GM18951 (cell line): ENCODE results near the gene RSPH10B2.
"Not testable (repeated sequence)": the region's sequence is repeated elsewhere in the genome, so short reads cannot be mapped to it uniquely, and the experiment has no call there.

Experiments
- POLR2A ChIP-seq: IDR thresholded peaks from 4 replicates; pipeline ENCODE4 v1.6.1; 2011; ENCODE audit warnings: mild to moderate bottlenecking; ENCODE audit not compliant: insufficient read length, insufficient read depth; ENCODE audit errors: extremely low read depth
- in situ Hi-C: fragments of 300-500 bp; cut with MboI; formaldehyde crosslinking; loops from one replicate; pipeline ENCODE4 v1.12.0; 2022; ENCODE audit warnings: low sequenced_read_pairs, mixed read lengths, inconsistent platforms; ENCODE audit not compliant: unreplicated experiment

The RSPH10B2 gene

DNA sequence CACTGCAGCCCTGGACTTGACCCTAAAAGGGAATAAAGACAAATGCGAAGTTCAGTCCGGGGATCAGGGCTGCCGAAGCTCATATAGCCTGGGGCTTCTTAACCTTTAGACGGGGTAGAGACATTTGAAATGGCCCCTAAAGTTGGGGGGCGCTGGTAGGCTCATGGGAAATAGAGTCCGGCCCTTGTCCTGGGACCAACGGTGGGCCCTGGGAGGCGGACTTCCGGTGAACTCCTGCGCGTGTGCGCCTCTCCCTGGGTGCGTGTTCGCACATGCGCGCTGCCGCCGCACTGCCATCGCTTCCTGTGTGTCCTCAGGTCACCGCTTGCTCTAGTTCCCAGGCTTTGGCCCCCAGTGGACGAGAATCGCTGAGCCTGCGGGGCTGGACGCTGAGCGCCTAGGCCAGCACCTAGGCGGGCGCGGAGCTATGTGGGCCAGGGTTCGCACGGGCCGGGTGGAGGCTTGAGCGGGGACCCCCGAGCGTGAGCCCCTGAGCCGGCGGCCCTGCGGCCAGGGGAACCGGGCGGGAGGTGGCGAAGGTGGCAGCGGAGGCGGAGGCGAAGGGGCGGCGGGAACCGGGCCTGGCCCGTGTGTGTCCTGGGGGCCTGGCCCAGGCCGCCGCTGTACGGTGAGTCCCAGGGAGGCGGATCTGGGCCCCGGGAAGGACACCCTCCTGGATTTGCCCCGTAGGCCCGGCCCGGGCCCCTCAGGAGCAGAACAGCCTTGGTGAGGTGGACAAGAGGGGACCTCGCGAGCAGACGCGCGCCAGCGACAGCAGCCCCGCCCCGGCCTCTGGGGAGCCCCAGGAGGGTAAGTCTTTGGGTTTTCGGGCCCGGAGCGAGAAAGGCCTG is 24.2 kb upstream of the RSPH10B2 start:
- in situ Hi-C loops = loop anchor here (10.0 kb wide), 1 partner anchor 1685 kb away; the partner anchor contains the start of gene RBAK

DNA sequence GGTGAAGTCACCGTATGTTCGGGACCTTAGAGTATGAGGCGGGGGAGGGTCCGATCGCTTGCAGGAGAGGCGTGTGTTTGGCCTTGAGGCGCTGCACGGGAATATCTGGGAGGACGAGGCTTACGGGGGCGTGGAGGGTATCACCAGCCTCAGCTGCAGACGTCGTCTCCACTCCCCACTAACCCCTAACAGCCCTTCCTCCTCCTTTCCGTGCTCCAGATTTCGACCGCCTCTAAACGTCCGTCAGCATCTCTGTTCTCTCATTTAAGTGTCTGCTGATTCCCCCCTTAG is 23.6 kb upstream of the RSPH10B2 start:
- no peak for TF ChIP-seq POLR2A
- in situ Hi-C loops = loop anchor here (10.0 kb wide), 1 partner anchor 1685 kb away; the partner anchor contains the start of gene RBAK

More for the DNA sequence above, 24.2 kb upstream of the RSPH10B2 start:
- TF ChIP-seq POLR2A = peak; percentile 89

DNA sequence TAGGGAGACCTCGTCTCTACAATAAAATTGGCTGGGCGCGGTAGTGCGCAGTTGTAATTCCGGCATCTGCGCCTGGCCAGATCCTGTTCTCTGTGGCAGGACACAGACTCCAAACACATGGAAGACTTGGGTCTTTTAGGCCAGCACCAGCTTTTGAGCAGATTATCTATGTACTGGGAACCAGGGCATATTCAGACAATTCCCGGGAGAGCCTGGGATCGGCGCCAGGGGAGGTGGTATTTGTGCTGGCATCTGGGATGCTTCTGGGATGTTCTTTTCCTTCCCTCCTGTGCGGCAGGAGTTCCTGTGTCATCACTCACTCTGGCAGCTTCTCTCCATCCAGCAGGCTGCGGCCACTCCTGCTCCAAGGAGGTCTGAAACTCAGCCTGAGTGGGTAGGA is 15.5 kb upstream of the RSPH10B2 start:
- in situ Hi-C loops = loop anchor here (10.0 kb wide), 1 partner anchor 1694 kb away; the partner anchor contains the start of gene RBAK

DNA sequence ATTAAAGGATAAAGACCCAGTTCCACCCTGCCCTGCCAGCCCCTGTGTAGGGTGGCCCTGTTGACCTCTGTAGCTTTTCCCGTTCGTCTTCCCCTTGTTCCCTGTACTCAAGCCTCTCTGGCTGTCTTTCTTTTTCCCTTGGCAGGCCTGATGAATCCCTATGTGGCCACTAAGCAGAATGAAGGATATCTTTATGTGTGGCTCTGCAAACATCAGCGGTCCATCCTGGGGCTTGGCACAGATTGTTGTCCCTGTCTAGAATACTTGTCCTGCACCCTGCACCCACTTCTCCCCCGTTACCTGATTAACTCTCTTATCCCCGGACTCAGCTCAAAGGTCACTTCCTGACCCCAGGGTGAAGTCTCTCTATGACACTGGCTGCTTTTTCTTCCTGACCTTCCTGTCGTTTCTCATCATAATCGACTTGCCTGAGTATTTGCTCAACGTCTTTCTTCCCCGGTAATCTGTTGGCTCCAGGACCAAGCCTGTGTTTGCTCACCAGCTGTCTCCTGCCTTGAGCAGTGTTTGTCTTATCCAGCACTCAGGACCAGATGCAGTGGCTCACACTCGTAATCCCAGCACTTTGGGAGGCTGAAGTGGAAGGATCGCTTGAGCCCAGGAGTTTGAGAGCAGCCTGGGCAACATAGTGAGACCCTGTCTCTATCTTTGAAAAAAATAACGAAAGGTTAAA is 9.3 kb upstream of the RSPH10B2 start:
- in situ Hi-C loops = loop anchor here (5.0 kb wide), 1 partner anchor 762 kb away; no protein-coding TSS in a partner anchor

DNA sequence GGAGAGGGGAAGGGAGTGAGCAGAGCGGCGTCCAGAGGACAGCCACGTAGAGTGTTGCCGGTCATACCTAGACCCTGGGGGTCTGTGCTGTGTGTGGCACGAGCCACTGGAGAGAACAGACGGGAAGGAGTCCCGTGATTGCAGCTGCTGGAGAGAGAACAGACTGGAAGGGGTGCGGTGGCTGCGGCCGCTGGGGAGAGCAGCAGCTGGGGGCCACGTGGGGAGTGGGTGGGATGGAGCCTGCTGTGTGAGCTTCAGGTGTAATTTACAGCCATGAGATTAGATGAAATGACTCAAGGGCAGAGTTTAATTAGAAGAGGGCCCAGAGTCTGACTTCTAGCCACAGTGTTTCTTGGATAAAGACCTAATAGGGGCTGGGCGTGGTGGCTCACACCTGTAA is 4.6 kb upstream of the RSPH10B2 start:
- in situ Hi-C loops = not testable (repeated sequence)

DNA sequence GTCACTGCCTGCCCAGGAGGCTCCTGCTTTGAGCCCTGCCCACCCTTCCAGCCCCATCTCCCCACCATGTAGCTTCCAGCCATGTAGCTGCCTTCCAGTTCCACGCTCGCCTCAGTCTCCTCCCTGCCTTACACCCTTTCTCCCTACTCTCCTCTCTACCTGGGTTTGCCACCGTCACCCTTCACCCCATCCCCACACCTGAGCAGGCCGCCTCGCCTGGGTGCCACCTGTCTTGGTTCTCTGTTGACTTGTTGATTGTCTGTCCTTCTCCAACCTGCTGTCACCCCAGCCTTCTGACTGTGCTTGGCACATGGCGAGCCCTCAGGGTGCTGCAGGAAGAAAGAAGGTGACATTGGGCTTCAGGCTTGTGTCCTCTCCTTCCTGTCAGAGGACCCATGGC is 3.7 kb upstream of the RSPH10B2 start:
- in situ Hi-C loops = not testable (repeated sequence)

DNA sequence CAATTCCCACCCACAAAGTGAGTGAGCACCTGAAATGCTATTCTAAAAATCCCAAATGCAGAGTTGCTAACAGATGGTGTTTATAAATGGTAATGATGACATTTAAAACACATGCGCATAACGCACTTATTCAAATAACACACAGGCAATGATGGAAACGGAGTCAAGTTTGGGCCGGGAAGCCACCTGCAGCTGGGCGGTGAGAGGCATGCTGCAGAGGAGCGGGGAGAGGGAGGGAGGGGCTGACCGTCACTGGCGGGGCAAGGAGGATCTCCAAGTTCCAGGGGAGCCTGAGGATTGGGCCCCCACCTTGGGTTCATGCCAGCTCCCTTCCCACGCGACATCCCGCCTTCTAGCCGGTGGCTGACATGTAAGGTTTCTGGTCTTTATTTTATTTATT is 7.3 kb downstream of the RSPH10B2 start:
- in situ Hi-C loops = not testable (repeated sequence)

DNA sequence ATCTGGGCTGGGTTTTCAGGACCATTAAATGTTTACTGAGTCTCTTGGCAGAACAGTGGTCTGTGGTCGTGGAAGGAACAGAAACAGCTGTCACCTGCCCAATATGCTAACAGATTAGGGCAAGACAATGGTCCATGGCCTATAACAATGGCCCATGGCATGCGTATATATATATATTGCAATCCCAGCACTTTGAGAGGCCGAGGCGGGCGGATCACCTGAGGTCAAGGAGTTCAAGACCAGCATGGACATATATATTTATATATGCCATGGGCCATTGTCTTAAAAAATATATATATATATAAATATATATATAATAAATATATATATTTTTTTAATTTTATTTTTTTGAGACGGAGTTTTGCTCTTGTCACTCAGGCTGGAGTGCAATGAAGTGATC is 27.7 kb downstream of the RSPH10B2 start:
- in situ Hi-C loops = not testable (repeated sequence)

DNA sequence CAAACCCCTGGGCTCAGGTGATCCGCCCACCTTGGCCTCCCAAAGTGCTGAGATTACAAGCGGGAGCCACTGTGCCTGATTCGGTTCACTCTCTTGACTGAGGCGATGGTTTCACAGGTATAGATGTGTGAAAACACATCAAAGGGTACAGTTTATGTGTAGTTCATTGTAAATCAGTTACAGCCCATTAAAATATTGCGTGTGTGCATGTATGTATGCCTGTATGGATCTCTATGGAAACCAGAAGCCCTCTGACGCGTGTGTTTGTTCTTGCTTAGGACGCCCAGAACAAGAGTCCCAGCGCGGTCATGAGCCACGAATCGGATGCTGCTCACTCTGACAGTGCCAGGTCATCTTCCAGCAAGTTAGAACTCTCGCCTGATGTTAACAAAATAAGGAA is 35.5 kb downstream of the RSPH10B2 start:
- in situ Hi-C loops = not testable (repeated sequence)

DNA sequence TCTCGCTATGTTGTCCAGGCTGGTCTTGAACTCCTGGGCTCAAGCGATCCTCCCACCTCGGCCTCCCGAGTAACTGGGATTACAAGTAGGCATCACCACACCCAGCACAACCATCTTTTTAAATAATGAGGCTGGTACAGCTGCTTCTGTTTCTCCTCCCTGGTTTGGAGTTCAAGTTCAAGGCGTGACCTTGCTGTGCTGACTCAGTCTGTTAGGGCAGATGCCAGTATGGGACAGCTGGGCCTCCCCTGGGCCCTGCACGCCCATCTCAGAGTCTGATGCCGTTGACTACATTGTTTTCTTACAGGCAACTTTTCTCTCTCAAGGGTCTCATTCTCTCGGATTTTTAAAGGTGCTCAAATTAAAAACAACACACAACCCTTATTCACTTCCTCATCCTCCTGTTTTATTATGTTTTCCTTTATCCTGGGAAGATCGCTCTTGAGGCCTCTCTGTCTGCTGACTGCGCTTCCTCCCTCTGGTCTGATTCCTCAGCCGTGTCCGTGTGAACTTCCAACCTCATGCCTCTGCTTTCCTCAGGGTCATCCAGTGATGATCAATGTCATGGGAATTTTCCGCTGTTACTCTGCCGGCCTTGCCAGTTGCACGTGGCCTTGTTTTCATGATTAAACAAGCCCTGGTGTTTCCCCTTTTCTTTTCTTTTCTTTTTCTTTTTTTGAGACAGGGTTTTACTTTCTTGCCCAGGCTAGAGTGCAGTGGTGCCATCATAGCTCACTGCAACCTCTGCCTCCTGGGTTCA is 38.4 kb downstream of the RSPH10B2 start:
- in situ Hi-C loops = not testable (repeated sequence)

DNA sequence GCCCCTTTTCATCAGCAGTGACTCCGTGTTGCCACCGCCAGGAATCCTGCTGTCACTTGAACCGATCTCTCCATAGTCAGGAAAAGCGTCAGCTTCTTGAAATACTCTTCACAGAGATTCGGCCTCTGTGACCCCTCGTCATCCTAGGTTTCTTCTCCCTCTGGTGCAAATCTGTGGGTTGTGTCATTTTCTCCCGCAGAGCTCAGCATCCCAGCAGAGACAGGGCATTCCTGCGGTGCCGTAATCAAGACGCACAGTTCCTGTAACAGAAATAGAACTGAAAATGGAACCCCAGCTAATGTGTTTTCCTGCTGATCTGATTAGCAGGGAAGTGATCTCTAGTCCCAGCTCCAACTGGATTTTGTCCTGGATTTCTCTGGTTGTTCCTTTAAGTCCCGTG is 40.4 kb downstream of the RSPH10B2 start:
- in situ Hi-C loops = not testable (repeated sequence)

DNA sequence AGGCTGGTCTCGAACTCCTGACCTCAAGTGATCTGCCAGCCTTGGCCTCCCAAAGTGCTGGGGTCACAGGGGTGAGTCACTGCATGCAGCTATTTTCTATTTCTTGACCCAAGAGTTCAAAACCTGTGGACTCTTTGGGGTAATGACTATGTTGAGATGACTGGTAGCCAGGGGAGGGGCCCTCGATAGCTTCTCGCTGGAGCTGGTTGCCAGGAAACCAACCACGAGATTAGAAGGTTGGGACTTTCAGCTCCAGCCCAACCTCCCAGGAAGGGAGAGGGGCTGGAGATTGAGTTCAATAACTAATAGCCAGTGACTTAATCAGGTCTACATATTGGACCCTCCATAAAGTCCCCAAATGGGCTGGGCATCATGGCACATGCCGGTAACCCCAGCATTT is 43.3 kb downstream of the RSPH10B2 start:
- in situ Hi-C loops = not testable (repeated sequence)

DNA sequence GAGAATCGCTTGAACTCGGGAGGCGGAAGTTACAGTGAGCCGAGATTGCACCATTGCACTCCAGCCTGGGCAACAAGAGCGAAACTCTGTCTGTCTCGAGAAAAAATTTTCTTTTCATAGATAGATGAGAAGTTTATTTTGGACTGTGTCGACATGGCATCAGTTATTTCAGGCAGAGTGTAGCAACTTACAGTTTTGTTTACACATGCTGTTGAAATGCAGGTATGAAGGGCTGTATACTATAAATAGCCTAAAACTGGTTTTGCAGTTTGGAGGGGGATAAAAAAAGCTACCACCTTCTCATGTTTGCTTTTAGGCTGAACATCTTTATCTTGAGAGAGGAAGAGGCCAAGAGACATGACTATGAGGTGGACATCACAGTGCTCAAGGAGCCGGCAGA is 44.1 kb downstream of the RSPH10B2 start:
- in situ Hi-C loops = not testable (repeated sequence)

DNA sequence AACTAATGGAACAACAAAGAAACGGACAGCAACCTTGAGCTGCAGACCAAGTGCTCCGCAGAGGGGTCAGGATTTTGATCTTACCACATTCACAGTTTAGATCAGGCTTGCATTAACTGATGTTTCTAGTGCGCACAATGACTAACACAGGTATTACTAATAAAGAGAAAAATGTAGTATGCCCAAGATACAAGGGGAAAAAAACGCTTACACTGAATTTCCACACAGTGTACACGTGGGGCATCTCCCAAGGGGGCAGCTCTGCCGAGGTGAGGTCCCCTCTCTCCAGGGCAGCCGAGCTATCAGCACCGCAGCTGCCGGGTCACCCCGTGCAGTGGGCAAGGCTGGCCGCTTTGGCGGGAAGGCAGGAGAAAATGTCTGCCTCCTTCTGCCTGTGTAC is 46.0 kb downstream of the RSPH10B2 start:
- in situ Hi-C loops = not testable (repeated sequence)

DNA sequence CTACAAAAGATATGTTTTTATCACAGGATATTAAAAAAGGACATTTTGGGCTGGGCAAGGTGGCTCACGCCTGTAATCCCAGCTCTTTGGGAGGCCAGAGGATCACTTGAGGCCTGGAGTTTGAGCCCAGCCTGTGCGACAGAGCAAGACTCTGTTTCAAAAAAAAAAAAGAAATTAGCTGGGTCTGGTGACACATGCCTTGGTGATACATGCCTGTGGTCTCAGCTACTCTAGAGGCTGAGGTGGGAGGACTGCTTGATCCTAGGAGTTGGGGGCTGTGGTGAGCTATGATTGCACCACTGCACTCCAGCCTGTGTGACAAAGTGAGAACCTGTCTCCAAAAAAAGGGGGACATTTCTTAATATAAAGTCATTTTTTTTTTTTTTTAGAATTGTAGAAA is 46.4 kb downstream of the RSPH10B2 start:
- in situ Hi-C loops = not testable (repeated sequence)

DNA sequence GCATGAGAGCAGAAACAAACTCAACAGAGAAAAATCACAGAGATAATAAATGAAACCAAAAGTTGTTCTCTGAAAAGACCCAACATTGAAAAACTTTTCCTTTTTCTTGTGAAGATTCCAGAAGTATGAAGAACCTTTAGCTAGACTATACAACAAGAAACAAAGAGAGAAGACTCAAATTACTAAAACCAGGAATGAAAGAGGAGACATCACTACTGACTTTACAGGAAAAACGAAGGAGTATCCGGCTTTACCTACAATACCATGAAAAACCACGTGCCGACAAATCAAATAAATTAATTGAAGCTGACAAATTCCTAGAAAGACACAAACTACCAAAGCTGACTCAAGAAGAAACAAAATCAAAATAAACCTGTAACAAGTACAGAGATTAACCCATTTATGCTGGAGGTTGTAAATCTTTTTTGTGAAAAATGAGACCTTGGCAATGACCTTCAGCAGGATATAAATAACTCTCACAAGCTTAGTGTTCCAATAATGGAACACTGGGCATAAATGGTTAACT is 53.6 kb downstream of the RSPH10B2 start:
- in situ Hi-C loops = not testable (repeated sequence)

DNA sequence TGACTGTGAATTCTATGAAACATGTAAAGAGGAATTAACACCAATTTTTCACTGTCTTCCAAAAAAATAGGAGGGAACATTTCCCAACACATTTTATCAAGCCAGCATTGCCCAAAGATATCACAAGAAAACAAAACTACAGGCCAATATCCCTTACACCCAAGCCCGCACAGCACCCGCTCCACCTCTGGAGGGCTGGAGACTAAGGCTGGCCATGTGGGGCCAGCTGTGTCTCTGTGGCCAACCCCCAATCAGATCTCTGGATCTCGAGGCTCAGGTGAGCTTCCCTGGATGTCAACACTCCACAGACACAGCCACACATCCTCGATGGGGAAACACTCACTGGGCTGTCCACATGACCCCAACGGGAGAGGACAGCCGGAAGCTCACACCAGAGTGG is 54.1 kb downstream of the RSPH10B2 start:
- in situ Hi-C loops = not testable (repeated sequence)

DNA sequence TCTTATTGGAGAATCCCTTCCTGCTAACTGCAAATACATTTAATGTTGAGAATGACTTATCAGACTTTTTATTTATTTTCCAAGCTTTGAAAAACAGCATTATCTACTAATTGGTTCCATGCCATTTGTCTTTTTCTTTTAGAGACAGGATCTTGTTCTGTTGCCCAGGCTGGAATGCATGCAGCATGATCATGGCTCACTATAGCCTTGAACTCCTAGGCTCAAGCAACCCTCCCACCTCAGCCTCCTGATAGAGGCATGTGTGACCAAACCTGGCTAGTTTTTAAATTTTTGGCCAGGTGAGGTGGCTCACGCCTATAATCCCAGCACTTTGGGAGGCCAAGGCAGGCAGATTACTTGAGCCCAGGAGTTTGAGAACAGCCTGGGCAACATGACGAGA is 59.1 kb downstream of the RSPH10B2 start:
- in situ Hi-C loops = not testable (repeated sequence)

DNA sequence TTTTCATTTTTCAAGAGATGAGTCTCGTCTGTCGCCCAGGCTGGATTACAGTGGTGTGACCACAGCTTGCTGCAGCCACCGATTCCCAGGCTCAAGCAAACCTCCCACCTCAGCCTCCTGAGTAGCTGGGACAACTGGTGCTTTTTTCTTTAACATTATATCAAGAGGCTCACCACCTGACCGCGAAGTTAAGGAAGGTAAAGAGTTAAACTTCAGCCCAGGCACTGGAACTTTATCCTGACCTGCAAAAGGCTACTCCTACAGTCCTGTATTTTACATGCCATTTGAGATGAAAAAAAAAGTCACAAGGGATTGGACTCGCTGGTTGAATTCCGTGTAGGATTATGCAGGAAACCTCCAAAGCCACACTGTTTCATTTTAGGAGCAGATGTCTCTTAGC is 61.6 kb downstream of the RSPH10B2 start:
- in situ Hi-C loops = loop anchor here (5.0 kb wide), 1 partner anchor 908 kb away; no protein-coding TSS in a partner anchor

DNA sequence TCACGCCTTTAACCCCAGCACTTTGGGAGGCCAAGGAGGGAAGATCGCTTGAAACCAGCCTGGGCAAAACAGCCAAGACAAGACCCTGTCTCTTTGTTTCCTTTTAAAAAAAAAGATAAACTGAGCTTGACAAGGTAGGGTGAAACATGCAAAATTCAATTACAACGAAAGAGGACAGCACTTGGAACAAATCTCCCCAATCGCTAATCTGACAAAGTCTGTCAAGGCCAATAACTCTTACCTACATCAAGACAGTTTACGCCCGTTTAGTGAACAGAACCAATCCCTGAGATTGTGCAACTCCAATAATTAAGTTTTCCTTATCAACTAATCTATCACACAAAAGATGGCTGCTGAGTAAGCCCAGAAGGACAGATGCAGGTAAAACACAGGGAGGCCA is 67.7 kb downstream of the RSPH10B2 start:
- in situ Hi-C loops = not testable (repeated sequence)
